ENCODE data around the gene PRR16. TPM values are rescaled to one million over a fixed set of nuclear protein-coding genes. Genes with fewer than 3 reads are reported as not detected.

PRR16 gene
- polyA plus RNA-seq, 1 donor = 1.7 TPM

DNA sequence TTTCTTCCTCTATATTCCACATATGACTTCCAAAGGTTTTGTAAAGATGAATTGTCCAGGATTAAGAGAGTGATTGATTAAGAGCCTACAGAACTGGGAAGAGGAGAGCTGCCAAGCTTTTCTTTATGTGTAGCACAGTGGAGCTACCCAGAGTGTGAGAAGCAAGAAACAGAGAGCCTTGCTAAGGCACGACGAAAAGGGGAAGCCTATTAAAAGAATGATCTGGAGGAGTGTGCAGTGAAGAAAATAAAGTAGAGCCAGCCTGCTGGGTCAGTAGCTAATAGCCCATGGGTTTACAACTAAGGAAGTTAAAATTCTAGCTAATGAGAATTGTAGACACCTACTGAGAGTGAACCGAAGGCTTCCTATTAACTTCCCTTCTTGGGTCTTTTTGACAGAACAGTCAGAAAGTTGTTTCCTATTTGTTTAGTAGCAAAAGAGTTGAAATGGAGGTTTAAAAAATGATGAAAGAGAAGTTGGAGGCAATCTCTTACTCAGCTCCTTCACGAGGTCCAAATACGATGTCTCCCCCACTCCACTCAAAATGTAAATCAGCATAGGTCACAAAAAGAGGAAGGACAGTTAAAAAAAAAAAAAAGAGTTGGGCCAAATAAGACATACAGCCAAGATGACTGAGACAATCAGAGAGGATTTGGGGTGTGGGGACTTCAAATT, 957 bp upstream of the PRR16 start:
- DNase-seq = no peak

DNA sequence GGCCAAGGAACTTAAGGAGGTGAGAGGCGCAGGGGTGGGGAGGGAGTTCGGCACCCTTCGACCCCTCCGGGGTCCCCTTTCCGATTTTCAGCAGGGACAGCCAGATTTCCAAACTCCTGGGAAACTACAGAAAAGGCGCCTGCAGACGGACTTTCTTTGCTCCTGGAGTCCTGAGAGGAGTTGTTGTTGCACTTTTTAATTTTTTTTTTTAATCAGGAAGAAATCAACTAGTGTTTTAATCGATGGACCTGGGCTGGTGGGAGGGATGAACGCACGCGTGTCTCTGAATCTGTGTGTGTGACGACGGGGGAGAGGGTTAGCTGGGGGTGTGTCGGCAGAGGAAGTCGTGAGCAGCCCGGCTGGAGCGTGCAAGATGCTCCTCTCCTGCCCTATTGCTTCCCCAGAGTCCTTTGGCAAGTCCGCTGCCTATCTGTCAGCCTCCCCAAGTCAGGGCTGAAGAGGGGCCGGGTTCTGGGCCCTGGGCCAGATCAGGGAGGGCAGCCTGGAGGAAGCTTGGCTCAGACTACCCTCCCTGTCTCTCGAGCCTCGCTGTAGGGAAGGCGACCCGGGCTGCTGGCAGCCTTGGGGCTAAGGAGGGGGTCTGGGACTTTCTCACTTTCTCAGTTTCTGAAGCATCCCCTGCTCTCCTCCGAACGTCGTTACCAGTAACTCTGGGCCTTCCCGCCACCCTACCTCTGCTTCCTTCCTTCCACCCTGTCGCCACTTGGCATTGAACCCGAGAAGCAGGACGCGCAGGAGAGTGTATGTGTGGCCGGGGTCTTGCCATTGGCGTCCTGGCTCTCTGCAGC, 731 bp downstream of the PRR16 start:
- DNase-seq = no peak

DNA sequence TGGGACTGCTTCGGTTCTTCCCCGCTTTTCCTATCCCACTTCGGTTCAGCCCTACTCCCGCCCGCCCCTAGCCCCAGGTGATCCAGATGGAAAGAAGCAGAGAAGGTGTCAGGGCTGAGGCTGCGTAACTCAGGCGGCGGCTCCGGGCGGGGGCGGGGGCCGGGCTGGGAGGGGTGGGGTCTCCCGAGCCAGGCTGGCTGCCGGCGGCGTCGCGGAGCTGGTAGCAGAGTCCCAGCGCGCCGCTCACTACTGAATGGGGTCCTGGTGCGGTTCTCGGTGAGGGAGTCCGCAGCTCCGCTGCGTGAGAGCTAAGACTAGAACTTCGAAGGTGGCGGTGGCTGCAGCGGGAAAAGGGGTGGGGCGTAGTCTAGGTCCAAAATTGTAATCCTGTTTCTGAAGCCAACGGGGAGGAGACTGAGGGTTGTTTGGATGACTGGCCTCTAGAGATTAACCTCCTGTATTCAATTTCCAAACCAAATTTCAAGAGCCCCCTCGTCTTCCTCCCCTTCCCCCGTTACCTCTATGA, 1.4 kb downstream of the PRR16 start:
- no peak for DNase-seq

DNA sequence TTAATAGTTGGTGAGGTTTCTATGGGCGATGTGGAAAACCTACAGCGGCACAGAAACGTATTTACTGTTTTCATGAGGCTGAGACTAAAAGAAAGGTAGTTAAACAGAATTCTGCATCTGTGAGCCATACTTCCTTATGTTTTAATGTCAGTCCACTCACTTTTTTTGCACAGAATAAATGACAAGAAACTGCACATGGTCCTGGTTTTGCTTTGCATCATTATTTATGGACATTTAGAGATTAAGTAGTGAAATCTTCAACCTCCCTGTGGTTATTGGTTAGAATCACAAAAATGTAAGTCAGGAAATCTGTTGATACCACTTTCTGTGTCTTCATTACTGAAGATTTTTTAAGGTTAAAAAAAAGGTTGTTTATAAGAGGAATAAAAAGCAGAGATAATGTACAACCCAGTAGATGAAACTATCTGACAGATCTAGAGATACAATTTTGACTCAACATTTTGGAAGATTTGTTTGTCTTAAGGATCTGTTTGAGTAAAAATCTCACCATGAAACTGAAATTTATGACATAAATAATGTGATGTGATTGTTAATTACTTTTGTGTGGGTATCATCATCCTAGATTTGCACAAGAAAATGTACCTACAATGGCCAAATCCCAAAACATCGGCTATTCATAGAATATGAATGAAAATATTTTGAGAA, 2.4 kb downstream of the PRR16 start:
- DNase-seq = no peak

DNA sequence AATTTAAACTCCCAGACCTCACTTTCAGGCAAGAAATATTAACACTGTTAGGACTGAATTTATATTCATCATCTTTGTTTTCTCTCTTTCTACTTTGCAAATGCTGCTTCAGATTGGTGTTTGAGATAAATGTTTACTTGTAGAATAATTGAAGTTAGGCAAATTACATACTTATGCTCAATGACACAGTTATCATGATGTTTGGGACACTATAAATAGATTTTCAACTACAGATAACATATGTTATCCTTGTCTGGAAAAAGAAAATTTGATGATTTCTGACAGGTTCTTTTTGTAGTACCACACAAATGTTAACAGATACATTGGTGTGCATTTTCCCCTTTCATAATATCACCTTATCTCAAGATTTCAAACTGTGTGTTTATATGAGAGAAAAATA, 7.9 kb downstream of the PRR16 start:
- no peak for DNase-seq

DNA sequence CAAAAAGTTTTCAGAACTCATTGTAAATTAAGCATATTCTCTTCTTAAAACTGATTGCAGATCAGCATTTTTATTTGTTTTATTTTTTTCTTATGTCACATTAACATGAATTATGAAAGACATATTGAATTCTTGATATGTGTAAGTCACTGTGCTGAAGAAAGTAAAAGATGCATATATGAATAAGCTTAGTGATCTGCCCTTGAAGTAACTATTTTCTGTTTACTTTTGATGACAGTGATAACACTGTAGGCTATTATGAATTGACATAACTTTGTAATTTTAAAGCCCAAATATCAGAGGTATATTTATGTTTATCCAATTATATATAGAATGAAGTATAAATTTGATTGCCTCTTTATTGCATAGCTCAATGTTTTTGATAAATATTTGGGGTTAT, 8.8 kb downstream of the PRR16 start:
- no peak for DNase-seq

DNA sequence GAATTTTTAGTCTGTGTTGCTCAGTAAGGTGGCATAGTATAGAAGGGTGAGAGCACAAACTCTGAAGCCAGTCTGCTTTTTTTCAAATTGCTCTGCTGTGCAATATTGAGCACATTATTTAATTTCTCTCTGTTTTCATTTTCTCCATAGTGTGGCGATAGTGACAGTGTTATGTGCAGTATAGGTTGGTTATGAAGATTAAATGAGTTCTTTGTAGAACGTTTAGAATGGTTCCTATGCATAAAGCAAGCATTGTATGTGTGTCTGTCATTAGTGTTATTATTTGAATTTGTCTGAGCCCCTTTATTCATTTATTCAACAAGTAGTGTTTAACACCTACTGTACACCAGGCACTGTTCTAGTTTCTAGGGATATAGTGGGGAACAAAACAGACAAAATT, 9.2 kb downstream of the PRR16 start:
- no peak for DNase-seq

DNA sequence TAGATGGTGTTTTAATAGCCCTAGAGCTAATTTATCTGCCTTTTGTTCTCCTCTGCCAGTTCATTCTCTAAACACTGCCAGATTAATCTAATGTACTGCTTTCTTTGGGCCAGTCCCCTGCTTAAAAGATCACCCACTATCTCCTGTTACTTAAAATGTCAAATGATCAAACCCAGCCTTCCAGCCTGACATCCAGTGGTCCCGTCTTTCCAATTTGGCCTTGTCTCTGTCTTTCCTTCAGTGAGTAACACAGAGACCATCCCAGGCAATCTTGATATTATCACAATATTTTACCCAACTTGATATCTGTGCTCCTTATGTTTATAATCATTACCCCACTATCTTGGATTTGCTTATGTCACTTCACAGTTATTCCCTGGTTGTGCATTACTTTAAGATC, 12.0 kb downstream of the PRR16 start:
- no peak for DNase-seq

DNA sequence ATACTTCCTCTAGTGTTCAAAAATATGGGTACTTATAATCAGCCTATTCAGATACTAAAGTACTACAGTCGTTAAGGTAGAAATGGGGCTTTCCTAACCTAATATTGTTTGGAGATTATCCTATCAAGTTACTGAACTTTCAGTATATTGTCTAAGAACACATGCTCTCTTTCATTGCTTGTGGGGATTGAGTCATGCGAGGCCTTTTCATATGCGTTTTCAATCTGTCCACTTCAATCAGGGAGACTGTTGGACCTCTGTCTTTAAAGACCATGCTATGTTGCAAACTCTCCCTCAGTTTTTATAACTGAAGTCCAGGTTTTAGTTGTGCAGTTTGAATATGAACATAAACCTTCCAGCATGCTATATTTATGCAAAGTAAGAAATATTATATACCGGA, 15.0 kb downstream of the PRR16 start:
- no peak for DNase-seq

DNA sequence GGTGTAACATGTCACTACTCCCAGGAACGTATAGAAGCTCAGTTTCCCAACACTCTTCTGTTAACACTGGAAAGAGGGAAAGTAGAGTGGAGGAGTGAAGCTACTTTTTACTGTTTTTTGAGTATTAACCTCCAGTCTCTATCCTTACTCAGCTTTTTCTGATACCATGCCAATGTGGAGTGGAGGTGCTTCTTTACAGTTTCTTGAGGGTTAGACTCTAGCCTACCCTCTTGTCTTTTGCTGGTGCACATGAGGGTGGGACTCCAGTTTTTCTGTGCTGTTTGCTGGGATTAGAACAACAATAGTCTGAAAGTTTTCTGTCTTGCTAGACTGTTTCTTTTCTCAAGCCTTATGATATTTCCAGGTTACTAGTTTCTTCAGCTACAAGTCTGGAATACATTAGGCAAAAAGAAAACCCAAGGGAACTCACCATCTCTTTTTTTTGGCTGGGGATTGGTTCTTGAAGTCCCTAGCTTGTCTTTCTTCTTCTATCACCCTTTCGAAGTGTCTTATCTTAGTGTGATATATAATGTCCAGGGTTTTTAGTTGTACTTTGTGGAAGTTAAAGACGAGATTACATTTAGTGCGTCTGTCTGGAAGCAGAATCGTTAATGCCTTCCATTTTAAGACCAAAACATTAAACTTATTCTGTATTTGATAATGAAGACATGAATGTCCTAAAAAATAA, 35.9 kb downstream of the PRR16 start:
- DNase-seq = no peak

DNA sequence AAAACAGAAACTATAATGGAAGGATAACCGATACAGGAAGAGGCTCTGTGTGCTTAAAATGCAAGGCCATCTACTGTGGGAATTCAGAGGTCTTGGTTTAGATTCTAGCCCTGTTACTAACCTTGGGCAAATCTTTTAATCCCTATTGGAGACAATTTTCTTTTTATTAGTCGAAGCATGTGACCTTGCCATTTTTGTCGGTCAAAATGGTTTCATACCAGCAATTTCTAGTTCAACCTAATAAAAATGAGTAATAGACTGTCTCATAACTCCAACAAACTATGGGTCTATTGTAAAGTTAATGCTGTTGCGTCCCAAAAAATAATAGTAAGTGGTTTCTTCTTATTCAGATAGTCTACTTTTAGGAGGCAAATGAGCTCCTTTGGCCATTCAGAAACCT, 38.4 kb downstream of the PRR16 start:
- DNase-seq = no peak

DNA sequence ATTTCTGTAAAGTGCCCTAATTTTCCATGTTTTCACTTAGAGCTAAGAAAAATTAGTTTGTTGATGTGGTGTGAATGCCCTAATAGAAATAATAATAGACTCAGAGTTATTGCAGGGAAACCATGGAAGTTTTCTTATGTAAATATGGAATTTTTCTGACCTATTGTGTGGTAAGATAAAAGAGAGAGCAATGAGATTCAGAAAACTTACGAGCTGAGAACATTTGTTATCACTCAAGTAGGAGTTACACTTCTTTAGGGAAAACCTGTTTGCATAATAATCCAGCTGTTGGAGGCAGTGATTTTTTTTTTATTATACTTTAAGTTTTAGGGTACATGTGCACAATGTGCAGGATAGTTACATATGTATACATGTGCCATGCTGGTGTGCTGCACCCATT, 39.2 kb downstream of the PRR16 start:
- no peak for DNase-seq

DNA sequence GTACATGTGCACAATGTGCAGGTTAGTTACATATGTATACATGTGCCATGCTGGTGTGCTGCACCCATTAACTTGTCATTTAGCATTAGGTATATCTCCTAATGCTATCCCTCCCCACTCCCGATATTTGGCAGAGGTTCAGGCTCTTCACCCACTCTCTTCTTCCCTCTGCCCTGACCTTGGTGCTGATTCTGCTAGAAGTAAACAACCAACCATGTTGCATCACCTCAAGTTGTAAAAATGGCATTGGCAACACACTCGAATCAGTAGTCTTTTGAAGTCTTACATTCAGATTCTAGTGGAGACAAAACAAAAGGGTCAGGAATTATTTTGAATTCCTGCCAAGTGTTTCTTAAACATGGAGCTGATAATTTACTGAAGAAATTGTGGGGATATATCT, 40.0 kb downstream of the PRR16 start:
- no peak for DNase-seq

DNA sequence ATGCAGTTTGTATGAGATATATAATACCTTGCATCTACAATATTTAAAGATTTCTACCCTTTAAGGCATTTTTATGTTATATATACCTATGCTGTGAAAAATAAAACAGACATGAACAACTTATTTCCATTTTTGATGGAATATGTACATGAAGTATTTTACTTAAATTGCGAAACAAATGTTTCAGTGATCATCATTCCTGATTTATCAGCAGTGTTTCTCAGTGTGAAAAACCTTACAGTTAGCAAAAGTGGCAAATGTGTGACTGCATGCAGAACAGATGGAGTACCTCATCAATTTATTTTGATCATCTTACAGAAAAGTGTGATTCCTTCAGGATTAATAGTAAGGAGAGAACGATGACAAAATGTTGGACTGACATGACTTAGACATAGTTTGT, 43.1 kb downstream of the PRR16 start:
- DNase-seq = no peak

DNA sequence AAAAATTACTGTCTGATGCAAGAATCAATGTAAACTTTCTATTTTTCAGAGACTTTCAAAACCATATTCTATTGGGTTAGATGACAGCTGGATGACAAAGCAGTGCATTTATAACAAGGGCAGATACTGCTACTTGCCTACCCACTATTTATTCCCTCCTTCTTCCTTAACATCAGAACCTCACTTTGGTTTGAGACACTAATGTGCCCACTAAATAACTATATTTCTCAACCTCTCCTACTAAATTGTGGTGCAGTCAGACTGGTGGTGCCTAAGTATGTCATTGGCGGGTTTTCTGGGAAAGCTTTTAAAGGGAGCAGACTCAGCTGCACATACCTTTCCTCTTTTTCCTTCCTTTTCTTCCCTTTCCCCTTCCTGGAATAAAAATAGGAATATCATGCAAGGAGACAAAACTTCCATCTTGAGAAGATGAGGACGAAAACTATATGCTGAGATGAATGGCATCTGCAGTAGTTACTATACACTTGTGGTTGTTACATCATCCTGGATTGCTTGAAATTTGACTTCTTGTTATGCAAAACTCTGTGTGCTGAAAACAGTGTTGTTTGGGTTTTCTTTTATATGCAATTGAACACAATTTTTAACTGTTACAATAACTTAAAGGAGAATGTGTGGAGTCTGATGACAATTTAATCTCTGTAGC, 43.8 kb downstream of the PRR16 start:
- DNase-seq = no peak

DNA sequence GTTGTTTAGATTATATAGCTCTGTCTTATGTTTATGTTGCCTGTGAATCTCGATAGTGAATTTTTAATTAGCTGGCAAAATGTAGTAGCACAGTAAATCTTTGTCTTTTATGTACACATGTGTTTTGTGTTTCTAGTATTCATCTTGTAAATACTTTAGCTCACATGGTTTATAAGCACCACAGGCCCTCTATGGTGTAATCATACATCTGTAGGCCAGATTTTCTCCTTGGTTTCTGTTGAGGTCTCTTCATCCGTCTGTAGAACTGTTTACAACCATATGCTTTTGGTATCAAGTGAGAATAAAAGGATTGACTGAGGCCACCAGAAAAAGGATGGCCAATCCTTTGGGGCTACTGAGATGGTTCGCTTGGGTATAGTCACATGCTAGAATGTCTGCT, 45.0 kb downstream of the PRR16 start:
- DNase-seq = no peak

DNA sequence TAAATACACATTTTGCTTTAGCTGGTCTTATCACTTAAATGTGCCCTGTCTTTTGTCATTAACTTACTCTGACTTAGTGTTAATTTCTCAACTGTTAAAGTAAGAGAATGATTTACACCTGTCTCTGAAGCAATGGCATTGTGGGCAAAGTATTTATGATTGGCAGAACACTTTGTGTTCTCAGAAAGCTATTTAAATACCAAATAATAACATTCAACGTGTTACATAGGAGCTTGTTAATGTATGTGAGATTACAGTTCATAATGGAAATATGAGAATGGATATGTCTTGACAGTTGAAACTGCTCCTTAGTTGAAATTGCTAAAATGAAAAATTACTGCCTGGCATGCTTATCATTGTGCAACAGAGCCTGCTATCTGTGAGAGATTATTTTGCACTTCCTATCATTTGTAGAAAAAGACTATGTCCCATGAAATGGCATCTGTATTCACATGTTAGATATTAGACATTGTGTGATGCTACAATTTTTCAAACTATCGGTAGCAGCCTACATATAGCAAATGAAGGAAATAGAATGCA, 46.1 kb downstream of the PRR16 start:
- no peak for DNase-seq

DNA sequence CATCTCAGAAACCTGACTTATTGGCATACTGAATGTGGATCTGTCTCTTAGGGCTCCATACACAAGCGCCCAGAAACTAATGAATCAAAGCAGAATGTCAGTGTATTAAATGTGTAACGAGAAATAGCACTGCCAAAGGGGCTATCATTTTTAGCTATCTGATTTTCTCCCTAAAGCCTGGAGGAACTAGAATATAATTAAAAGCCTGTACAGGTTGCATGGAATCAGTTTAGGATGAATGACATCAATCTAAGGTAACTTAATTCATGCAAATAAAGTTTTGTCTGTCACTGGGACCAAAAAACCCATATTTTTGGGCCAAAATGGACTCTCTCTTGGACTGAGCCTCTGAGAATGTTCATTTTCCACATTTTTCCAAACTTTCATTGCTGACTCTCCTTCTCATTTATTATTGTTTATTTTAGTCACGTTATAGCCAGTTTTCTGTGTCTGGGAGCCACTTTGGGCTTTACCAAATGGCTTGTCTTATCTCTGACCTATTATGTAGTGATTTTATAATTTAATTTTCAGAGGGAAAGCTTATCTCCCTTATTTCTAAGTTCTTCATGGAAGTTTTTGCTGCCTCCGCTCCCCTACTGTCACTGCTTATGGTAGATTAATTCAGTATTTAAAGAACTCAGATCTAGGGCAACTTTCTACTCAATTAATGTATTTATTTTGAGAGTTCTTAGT, 47.0 kb downstream of the PRR16 start:
- DNase-seq = no peak

DNA sequence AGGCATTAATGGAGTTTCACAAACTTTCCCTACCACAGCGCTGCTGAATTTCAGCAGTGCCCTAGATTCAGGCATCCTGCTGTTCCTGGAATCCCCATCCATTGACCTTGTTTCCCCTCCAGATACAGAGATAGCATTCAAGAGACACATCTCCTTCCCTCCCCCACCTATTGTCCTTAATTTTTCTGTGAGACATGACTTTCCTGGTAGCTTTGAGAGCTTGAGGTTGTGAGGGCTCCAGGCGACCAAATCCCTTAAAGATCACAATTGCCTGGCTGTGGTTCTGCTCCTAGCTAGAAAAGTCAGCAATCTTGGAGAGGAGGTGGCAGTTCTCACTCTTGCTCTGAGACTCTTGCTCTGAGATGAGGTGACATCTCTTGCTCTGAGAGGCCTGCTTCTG, 48.0 kb downstream of the PRR16 start:
- DNase-seq = no peak

DNA sequence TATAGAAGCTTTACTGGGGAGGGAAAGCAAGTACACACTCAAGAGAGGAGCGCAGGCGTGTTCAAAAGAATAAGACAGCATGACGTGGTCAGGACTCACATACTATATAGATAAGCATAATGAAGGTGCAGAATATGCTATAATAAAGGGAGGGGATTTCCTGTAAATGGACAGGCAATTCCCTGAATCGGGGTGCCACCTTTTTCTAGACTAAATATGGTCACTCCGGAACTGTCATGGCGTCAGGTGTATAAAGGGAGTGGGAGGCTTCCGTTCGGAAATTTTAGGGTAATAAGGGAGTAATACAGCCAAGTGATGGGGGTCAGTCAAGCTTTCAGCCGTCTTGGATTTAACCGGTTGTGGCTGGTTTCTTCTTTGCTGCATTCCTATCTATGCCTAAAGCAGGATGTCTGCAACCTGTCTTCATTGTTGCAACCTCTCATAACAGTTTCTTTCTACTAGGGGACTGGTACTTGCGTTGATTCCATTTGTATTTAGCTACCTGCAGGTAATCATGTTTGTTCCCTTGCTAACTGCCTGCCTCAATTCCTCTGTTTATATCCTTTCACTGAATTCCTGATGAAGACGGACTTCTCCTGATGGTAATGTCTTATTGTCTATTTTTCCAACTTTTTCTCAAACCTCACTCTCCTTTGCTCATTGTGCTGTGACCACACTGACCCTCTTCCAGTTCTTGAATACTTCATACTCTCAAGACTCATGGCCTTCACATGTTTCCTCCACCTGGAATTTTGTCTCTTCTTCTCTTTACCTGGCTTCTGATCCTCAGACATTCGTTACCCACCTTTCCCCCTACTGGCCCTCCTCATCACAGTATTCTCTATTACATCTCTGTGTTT, 48.9 kb downstream of the PRR16 start:
- DNase-seq = no peak
